Panc1 (cell line): Measurements from ENCODE around the gene LDB2. TPM values are rescaled to one million over a fixed set of nuclear protein-coding genes. Genes with fewer than 3 reads are reported as not detected.

Source experiments
- ATAC-seq: fragments of 200-7000 bp; cut with Tn5 transposase; 2 replicates; pipeline ENCODE4 v1.9.1; 2020; ENCODE audit warnings: mild to moderate bottlenecking, moderate library complexity
- BruUV-seq: library from RNA; stranded (reverse); fragments of 400-500 nt; replicated peaks from 2 replicates; lab custom pipeline; 2021; lab: Mats Ljungman, UMichigan
- CTCF ChIA-PET: fragments of 300-600 bp; sonication (Branson Sonifier 250); formaldehyde crosslinking; loops from one replicate; lab custom pipeline; 2022; ENCODE audit warnings: antibody characterized with exemption; lab: Charles Lee
- POLR2A ChIA-PET: fragments of 300-600 bp; sonication (Branson Sonifier 250); formaldehyde crosslinking; loops from one replicate; lab custom pipeline; 2022; ENCODE audit warnings: antibody characterized with exemption; lab: Charles Lee
- DNase-seq: peaks from one replicate; pipeline ENCODE4 v3.0.0-alpha.2; 2010; ENCODE audit warnings: low read depth, low spot score
- H3K27ac ChIP-seq: 2 replicates; pipeline ENCODE4 v1.5.1; 2011; ENCODE audit warnings: mild to moderate bottlenecking, low read length, inconsistent platforms
- H3K27me3 ChIP-seq: fragments of 200-500 bp; sonication (Bioruptor generic); 2 replicates; pipeline ENCODE4 v1.6.0; 2014; ENCODE audit warnings: low read length, inconsistent platforms; ENCODE audit not compliant: control insufficient read depth, insufficient read depth
- H3K36me3 ChIP-seq: fragments of 200-500 bp; sonication (Bioruptor generic); 2 replicates; pipeline ENCODE4 v1.5.1; 2014; ENCODE audit warnings: inconsistent platforms, mild to moderate bottlenecking, low read length, moderate library complexity; ENCODE audit not compliant: control insufficient read depth, insufficient read depth
- H3K4me1 ChIP-seq: 2 replicates; pipeline ENCODE4 v1.5.1; 2011; ENCODE audit warnings: inconsistent platforms, mild to moderate bottlenecking, low read length, moderate library complexity; ENCODE audit not compliant: control insufficient read depth, insufficient read depth
- H3K4me3 ChIP-seq, 2 experiments: 2 replicates each; pipeline ENCODE4 v1.5.1; 2011 to 2012; ENCODE audit warnings: low read depth in 2 of 2, low read length in 2 of 2, mild to moderate bottlenecking in 2 of 2, inconsistent platforms in 1 of 2, moderate library complexity in 1 of 2
- H3K9me3 ChIP-seq: fragments of 200-500 bp; sonication (Bioruptor generic); 2 replicates; pipeline ENCODE4 v1.5.1; 2014; ENCODE audit warnings: low read depth, mild to moderate bottlenecking, inconsistent platforms, low read length, moderate library complexity; ENCODE audit not compliant: control insufficient read depth, insufficient read depth
- CTCF ChIP-seq: fragments of 450-650 bp; IDR thresholded peaks from 2 replicates; pipeline ENCODE4 v1.5.1; 2017; ENCODE audit warnings: mild to moderate bottlenecking
- POLR2AphosphoS5 ChIP-seq: IDR thresholded peaks from 2 replicates; pipeline ENCODE4 v1.6.1; 2012; ENCODE audit warnings: mild to moderate bottlenecking, low read depth, low read length, moderate library complexity
- REST ChIP-seq, 2 experiments: IDR thresholded peaks; 2 replicates each; pipeline ENCODE4 v1.6.1; 2011 to 2012; ENCODE audit warnings: low read depth in 2 of 2, control low read depth in 1 of 2, low read length in 1 of 2, mild to moderate bottlenecking in 1 of 2, moderate library complexity in 1 of 2; ENCODE audit not compliant: insufficient read depth in 1 of 2
- SIN3A ChIP-seq: IDR thresholded peaks from 2 replicates; pipeline ENCODE4 v1.6.1; 2012; ENCODE audit warnings: low read depth, mild to moderate bottlenecking, low read length, moderate library complexity, borderline replicate concordance; ENCODE audit not compliant: insufficient read depth
- TCF7L2 ChIP-seq: IDR thresholded peaks from 2 replicates; pipeline ENCODE4 v1.6.1; 2011; ENCODE audit warnings: mild to moderate bottlenecking, low read depth, low read length, inconsistent platforms
- in situ Hi-C: cut with HindIII; loops from 2 replicates; pipeline ENCODE4 v1.10.0; 2016; ENCODE audit warnings: low sequenced_read_pairs, low pct_unique_long_range_greater_than_20kb
- intact Hi-C: fragments of 100-400 bp; cut with micrococcal nuclease; formaldehyde crosslinking; loops from one replicate; pipeline ENCODE4 v1.10.0; 2022; ENCODE audit not compliant: unreplicated experiment
- total RNA-seq: library from RNA; stranded (reverse); gene quantifications from one replicate; pipeline ENCODE4 v1.2.1, GENCODE V29; 2021; ENCODE audit not compliant: unreplicated experiment

LDB2 gene
- total RNA-seq, 1 experiment from 2014 or later, result not detected

GRCh38 chr4:16779028-16779675 lies 119.3 kb downstream of the LDB2 start:
- CTCF ChIA-PET, result no interaction called here

GRCh38 chr4:16777726-16778125 lies 120.7 kb downstream of the LDB2 start:
- POLR2A ChIA-PET, result no interaction called here
- in situ Hi-C loops, result no loop called here
- CTCF ChIA-PET, result no interaction called here

More at GRCh38 chr4:16779028-16779675, 119.3 kb downstream of the LDB2 start:
- Histone ChIP-seq H3K36me3 (no peaks in the 10 kb centered on the region), H3K9me3 (no peaks in the 10 kb centered on the region), H3K4me3 (no peak overlapping the region), H3K27ac (no peak overlapping the region), H3K27me3 (no peaks in the 10 kb centered on the region), H3K4me1 (no peaks in the 10 kb centered on the region)
- intact Hi-C loops (no loop called here), in situ Hi-C loops (no loop called here)
- DNase-seq, result no peak
- no peak for ATAC-seq
- TF ChIP-seq POLR2AphosphoS5 (no peak), TCF7L2 (no peak), REST (IDR thresholded peaks at IDR 0.05; ENCODE audit: insufficient read depth in 1 of 2, low read depth in 2 of 2, low read length in 1 of 2) (no peak), SIN3A (no peak), CTCF (no peak)
- BruUV-seq, result no TSS peak
- POLR2A ChIA-PET, result no interaction called here

More at GRCh38 chr4:16777726-16778125, 120.7 kb downstream of the LDB2 start:
- no peak for ATAC-seq
- TF ChIP-seq TCF7L2, result no peak
- no peak for TF ChIP-seq CTCF
- TF ChIP-seq SIN3A, result no peak
- TF ChIP-seq REST (IDR thresholded peaks at IDR 0.05; ENCODE audit: insufficient read depth in 1 of 2, low read depth in 2 of 2, low read length in 1 of 2), result no peak
- TF ChIP-seq POLR2AphosphoS5, result no peak
- no peaks in the 10 kb centered on the region for H3K9me3 ChIP-seq
- no peaks in the 10 kb centered on the region for H3K27me3 ChIP-seq
- intact Hi-C loops, result no loop called here
- BruUV-seq, result no TSS peak
- H3K4me1 ChIP-seq, result no peaks in the 10 kb centered on the region
- DNase-seq, result no peak
- H3K4me3 ChIP-seq, result no peak overlapping the region
- no peaks in the 10 kb centered on the region for H3K36me3 ChIP-seq
- H3K27ac ChIP-seq, result no peak overlapping the region
